Measurements from ENCODE around the gene VAMP3.

- TF ChIP-seq, protein P1, sequence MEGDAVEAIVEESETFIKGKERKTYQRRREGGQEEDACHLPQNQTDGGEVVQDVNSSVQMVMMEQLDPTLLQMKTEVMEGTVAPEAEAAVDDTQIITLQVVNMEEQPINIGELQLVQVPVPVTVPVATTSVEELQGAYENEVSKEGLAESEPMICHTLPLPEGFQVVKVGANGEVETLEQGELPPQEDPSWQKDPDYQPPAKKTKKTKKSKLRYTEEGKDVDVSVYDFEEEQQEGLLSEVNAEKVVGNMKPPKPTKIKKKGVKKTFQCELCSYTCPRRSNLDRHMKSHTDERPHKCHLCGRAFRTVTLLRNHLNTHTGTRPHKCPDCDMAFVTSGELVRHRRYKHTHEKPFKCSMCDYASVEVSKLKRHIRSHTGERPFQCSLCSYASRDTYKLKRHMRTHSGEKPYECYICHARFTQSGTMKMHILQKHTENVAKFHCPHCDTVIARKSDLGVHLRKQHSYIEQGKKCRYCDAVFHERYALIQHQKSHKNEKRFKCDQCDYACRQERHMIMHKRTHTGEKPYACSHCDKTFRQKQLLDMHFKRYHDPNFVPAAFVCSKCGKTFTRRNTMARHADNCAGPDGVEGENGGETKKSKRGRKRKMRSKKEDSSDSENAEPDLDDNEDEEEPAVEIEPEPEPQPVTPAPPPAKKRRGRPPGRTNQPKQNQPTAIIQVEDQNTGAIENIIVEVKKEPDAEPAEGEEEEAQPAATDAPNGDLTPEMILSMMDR (IDR thresholded peaks at IDR 0.05) = no peak
- TF ChIP-seq EZH2 (IDR thresholded peaks at IDR 0.05; ENCODE audit: borderline replicate concordance, insufficient read depth, low read depth, low read length, poor library complexity, severe bottlenecking) = no peak
Measured at GRCh38 chr1:7813677-7814373, 42.7 kb downstream of the VAMP3 start.
